Hippocampal formation (tissue), 2 donors: ENCODE data around the gene GRM7.
"Not testable (repeated sequence)": the region's sequence is repeated elsewhere in the genome, so short reads cannot be mapped to it uniquely, and the experiment has no call there.

Experiments
- DNase-seq, 2 donors: peaks; one replicate each; lab custom pipeline; 2025; lab: John Stamatoyannopoulos, UW

The GRM7 gene

GRCh38 chr3:6860954-6861624 is at the start of gene GRM7:
TSS of gene GRM7 (plus strand) at chr3:6861115.
- DNase-seq = peak; percentile 28 to 57

- DNase-seq = no peak
These were observed 39.5 kb upstream of the GRM7 start for GRCh38 chr3:6821411-6821810.

- no peak for DNase-seq
These were observed 35.4 kb upstream of the GRM7 start for GRCh38 chr3:6825524-6825923.

GRCh38 chr3:6827453-6827852 is 33.5 kb upstream of the GRM7 start:
- no peak for DNase-seq

GRCh38 chr3:6844723-6845122 is 16.2 kb upstream of the GRM7 start:
- no peak for DNase-seq

GRCh38 chr3:6854184-6854583 is 6.7 kb upstream of the GRM7 start:
- no peak for DNase-seq

GRCh38 chr3:6857510-6857909 is 3.4 kb upstream of the GRM7 start:
- DNase-seq = no peak

- DNase-seq = no peak
These were observed 564 bp upstream of the GRM7 start for GRCh38 chr3:6860149-6860953.

GRCh38 chr3:6861625-6862000 is 698 bp downstream of the GRM7 start:
- DNase-seq = no peak

- no peak for DNase-seq
These were observed 1.3 kb downstream of the GRM7 start for GRCh38 chr3:6862041-6862879.

GRCh38 chr3:6862880-6863195 is 1.9 kb downstream of the GRM7 start:
- no peak for DNase-seq

GRCh38 chr3:6867269-6867668 is 6.4 kb downstream of the GRM7 start:
- no peak for DNase-seq

- DNase-seq = no peak
These were observed 17.8 kb downstream of the GRM7 start for GRCh38 chr3:6878731-6879130.

- peak in 1 of 2 donors; percentile 29 for DNase-seq
These were observed 51.3 kb downstream of the GRM7 start for GRCh38 chr3:6912240-6912639.

GRCh38 chr3:6915898-6916297 is 55.0 kb downstream of the GRM7 start:
- DNase-seq = no peak

- peak in 1 of 2 donors; percentile 1 for DNase-seq
These were observed 60.2 kb downstream of the GRM7 start for GRCh38 chr3:6921066-6921465.

- DNase-seq = no peak
These were observed 61.0 kb downstream of the GRM7 start for GRCh38 chr3:6921876-6922275.

GRCh38 chr3:6928064-6928463 is 67.1 kb downstream of the GRM7 start:
- DNase-seq = no peak

GRCh38 chr3:6929918-6930317 is 69.0 kb downstream of the GRM7 start:
- no peak for DNase-seq

GRCh38 chr3:6935418-6935817 is 74.5 kb downstream of the GRM7 start:
- DNase-seq = not testable (repeated sequence)

- DNase-seq = no peak
These were observed 75.1 kb downstream of the GRM7 start for GRCh38 chr3:6935970-6936369.

- no peak for DNase-seq
These were observed 101.9 kb downstream of the GRM7 start for GRCh38 chr3:6962801-6963200.

- DNase-seq = no peak
These were observed 105.0 kb downstream of the GRM7 start for GRCh38 chr3:6965881-6966280.
